HG03025 (cell line): Measurements from ENCODE around the gene RTP2.
"Not testable (repeated sequence)": the region's sequence is repeated elsewhere in the genome, so short reads cannot be mapped to it uniquely, and the experiment has no call there.

Source experiments
- ATAC-seq: cut with Tn5 transposase; IDR thresholded peaks from one replicate; pipeline ENCODE4 v1.9.1; 2021; ENCODE audit warnings: mild to moderate bottlenecking, moderate library complexity; ENCODE audit not compliant: unreplicated experiment, low FRiP score

RTP2 gene

DNA sequence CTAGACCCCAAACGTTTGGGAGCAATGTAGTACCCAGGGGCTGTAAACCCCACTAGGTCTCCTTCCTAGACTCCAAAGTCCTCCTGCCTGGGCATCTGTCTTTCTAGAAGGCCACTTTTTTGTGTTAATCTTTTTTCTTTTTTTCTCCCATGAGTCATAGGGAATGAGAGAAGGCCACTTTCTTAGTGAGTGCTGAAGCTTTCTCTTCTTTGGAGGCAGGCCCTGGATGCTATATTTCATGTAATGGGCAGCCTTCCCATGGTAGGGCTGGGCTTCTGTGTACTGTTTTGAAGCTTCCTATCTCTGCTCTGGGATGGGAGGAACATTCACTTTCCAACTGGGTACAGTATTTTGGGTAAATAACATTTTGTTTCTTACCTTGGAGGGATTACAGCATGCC, 15.2 kb upstream of the RTP2 start:
- ATAC-seq, result no peak

DNA sequence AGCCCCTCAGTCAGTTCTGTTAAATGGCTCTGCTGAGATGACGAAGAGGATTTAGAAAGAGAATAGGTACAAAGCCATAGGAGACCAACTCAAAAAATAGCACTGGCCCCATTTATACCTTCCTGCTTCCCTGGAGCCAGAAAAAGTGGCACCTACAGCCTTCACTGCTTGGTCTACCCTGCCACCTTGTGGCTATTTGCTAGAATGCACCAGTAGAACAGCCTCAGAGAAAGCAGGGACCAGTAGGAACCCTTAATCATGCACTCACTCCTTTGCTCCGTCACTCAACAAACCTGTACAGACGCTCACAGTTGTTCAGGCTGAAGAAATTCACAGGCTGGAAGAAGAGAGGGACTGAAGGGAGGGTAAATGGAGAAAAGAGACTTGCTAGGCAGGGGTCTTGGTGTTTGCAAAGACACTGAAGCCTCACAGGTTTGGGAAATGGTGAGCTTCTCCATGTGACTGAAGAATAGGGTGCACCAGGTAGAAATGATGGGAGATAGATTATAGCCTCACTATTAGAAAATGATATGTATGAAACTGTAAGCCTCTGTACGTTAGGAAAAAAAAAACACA, 12.1 kb upstream of the RTP2 start:
- ATAC-seq, result peak; percentile 82

DNA sequence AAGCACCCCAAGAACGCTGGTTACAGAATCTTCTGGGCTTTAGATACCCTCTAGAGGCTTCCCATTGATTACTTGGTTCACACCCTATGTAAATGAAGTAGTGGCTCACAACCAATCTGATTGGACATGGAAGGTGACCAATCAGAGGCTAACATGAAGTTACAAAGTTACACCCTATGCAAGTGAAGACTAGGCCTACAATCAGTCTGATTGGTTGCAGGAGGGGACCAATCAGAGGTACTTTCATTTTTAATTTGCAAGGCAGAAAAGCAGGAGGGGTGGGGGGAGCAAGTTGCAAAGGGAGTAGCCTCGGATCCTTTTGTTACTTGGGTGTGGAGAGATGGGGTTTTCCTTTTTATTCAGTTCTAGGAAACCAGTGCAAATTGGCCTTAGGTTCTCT, 11.1 kb upstream of the RTP2 start:
- ATAC-seq, result no peak

DNA sequence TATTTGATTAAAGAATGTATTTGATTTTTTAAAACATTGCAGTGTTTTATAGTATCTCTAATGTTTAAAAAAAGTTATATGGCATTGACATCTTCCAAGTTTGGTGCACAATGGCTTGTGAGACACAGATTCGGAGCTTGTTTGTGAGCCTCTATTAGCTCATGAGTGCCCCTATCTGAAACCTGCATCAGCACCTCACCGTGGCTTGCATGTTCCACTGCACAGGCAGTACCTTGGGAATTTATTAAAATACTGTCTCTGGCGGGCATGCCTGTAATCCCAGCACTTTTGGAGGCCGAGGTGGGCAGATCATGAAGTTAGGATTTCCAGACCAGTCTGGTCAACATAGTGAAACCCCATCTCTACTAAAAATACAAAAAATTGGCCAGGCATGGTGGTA, 6.8 kb upstream of the RTP2 start:
- no peak for ATAC-seq

DNA sequence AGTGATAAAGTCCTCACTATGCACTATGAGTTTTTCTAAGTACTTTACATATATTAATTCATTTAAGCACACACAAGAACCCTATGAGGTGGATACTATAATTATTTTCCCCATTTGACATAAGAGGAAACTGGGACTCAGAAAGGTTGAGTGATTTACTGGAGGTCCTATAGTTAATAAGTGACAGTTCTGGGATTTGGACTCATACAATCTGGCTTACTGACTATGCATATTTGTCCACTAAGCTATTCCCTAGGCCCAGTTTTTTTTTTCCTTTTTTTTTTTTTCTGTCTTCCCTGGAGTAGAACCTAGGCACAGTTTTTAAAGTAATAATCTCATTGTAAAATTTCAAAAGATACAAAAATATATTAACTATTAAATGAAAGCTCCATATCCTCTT, 6.3 kb upstream of the RTP2 start:
- no peak for ATAC-seq

DNA sequence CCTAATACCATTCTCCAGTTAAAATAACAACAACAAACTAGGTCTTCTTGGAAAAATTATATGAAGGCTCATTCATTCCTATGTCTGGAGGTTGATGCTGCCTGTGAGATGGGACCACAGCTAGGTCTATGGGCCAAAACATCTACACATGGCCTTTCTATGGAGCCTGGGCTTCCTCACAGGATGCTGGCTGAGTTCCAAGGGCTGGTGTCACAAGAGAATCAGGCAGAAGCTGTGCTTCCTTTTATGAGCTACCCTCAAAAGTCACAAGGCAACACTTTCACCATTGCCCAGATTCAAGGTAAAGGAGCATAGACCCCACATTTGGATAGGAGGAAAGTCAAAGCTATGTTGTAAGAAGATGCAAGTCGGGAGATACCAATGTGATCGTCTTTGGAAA, 4.6 kb upstream of the RTP2 start:
- no peak for ATAC-seq

DNA sequence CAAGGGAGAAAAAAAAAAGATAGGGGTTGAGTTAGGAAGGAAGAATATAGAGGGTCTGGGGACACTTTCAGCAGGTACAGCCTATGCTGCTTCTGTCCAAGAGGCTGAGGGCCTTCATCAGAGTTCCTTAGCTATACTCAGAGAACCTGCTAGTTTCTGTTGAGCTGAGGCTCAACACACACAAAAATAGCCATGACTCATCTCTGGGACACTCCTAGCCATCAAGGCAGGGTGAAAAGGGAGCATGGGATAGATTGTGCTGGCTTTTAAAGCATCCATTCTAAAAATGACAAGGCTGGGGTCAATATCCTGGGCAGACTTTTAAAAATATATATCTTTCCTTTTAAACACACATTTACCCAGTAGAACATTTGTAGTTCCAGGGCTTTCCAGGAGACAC, 2.8 kb upstream of the RTP2 start:
- ATAC-seq, result no peak

DNA sequence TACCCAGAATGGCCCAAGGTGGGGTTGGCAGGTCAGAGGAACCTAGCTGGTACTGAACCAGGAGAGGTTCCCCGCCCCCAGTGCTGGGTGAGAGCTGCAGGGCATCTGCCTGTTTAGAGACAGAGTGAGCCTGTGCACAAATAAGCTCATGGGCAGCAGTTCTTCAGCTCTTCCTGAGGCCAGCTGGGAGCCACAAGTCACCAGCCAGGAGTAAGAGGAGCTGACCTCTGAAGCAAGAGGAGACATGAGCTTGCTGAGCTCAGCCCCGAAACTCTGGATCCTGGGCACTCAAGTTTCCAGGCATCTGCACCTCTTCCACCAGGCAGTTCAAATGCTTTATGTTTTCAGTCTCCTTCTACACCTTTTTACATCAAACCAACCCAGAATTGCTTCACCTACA, 2.1 kb downstream of the RTP2 start:
- no peak for ATAC-seq

DNA sequence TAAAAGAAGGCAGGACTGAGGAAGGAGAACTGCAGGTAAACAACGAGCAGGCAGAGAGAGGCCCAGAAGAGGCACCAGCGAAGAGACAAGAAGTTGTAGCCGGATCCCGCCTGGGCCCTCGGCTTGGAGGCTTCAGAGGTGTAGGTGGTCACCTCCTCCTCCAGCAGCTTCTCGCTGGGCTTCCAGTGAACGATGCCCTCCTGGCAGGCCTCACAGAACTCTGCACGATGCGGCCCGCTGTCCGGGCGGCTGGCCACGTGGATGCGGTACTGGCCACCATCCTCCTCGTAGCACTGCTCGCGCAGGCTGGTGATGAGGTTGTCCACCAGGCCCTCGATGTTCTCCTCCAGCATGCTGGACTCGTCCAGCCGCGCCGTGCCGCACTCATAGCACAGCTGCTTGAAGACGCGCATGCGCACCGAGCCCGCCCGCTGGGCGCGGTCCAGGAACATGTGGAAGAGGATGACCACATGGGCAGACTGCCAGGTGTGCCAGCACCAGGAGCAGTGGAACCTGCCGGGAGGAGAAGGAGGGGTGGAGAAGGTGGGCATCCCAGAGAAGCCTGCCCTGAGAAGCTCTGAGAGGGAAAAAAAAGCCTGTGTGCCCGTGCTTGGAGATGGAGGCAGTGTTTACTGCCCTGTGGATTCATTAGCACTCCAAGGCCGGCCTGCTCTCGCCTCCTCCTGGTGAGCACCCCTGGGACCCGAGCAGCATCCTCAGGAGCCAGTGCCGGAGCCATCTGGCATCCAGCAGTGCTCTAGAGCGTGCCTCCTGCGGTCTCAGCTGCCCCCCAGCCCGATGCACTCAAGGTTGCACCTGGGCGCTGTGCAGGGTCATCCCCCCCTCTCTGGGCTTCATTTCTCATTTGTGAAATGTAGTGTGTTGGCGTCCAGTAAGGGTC, 3.6 kb downstream of the RTP2 start:
- no peak for ATAC-seq

DNA sequence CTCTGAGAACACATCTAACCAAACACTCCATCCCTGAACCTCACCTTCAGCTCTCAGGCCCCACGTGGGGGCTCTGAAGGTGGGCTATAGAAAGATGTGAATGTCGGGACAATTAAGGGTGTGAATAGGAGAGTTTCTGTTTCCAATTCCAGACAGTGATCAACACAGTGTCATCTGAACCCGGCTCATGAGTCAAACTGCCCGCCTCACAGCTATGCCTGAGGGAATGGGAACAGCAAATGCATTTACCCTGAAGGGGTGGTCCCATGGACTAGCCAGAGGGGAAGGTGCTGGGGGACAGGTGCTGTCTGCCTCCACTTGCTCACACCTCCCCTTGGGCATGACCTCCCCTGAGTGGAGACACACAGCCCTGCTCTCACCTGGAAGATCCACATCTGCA, 6.3 kb downstream of the RTP2 start:
- ATAC-seq, result no peak

DNA sequence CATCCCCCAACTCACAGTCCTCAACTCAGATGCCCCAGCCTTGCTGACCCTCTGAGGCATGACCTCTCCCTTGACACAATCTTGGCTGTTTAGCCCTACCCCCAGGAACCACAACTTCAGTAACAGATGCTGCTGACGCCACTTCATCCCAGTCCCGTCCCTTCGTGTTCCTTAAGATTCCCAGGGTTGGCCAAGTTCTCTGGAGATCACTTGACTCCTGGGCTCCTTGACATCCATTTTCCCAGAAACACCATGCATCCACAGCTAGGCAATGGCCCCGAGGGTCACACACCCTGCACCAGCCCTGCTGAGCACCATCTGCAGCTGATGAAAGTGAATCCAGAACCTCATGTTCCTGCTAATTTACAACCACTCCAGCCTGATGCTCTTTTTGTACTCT, 6.9 kb downstream of the RTP2 start:
- no peak for ATAC-seq

DNA sequence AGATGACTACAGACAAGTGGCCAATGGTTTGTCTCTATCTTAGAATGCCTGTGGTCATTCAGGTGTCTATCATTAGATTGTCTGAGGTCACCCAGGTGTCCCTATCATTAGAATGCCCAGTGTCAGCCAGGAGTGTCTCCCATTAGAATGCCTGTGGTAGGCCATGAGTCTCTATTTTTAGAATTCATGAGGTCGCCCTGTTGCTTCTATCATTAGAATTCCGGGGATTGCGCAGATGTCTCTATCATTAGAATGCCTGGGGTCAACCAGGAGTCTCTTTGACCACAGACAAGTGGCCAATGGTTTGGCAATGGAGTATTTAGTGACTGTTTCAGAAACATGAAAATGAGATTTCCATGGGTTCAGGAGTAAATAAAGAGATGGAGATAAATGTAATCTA, 7.6 kb downstream of the RTP2 start:
- no peak for ATAC-seq

DNA sequence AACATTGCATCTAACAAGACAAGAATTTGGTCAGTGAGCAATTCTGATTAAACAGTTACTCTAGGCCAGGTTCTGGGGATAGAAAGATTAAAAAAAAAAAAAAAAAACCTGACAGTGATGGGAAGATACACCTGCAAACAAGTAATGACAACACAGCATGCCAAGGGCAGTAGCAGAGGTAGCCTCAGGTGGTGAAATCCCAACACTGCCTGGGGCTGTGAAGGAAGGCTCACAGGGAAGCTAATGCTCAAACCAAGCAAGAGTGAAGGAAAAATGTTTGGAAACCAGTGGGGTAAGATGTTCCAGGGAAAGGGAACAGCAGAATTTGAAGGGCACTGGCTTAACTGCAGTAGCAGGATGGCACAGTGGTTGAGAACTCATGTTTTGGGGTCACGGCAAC, 8.9 kb downstream of the RTP2 start:
- ATAC-seq, result no peak

DNA sequence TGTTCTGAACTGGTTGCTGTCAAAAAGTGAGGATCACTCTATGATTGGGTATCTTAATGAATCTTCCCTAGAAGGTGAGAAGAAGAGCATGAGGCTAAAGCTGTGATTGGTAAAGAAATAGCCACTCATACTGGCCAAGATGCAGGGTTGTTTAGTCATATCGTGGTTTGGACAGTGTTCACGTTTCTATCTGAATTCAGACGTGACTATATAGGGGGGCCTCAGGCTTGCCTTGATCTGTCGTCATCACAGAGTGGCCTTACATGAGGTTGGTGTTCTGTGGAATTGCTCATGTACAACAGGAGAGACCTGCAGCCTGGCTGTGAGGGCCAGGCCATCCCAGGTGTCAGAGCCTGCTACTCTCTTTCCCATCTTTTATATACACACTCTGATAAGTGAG, 12.4 kb downstream of the RTP2 start:
- ATAC-seq, result no peak

DNA sequence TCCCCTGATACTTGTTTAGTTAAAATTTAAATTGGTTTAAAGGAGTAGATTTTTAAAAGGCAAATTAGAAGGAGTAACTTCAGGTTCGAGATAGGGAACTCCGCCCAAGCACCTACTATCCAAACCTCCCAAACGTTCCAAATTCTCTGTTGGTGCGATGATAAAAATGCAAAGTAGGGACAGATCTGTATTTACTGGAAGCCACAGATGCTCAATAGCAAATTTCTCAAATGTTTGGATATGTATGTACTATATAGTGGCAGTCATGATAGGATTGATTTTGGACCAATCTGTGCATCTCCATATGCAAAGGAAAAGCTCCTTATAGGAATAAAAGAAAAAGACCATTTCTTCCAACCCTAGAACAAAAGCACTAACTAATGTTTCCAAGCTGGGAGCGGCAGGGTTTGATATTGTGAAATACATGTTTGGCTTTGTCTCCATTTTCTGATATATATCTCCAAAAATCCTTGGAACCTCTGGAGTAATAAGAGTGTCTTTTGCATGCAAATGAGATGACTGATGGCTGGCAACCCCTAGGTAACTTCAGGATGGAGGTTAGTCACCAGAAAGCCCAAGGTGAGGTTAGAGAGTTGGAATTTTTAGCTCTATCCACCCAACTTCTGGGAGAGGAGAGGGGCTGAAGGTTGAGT, 15.6 kb downstream of the RTP2 start:
- ATAC-seq, result no peak

DNA sequence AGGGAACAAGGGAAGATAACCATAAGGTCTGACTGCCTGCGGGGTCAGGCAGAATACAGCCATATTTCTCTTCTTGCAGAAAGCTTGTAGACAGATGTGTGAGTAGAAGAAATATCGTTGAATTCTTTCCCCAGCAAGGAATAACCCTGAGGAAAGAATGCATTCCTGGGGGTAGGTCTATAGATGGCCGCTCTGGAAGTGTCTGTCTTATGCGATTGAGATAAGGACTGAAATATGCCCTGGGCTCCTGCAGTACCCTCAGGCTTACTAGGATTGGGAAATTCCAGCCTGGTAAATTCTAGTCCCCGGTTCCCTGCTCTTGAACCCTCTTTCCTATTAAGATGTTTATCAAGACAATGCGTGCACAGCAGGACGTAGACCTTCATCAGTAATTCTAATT, 16.4 kb downstream of the RTP2 start:
- no peak for ATAC-seq

DNA sequence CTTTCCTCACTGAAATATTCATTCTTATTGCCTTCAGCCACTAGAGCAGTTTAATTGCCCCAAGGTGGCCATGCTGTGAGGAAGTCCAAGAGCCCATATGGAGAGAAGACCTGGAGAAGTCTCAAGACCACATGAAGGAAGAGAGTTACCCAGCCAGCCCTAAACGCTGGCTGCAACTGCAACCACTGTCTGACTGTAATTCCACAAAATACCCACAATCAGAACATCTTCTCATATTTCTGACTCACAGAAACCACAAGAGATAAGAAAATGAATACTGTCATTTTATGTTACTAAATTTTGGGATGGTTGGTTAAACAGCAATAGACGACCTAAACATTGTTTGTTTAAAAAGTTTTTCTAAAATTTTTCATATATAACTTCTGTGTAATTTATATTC, 17.5 kb downstream of the RTP2 start:
- no peak for ATAC-seq

DNA sequence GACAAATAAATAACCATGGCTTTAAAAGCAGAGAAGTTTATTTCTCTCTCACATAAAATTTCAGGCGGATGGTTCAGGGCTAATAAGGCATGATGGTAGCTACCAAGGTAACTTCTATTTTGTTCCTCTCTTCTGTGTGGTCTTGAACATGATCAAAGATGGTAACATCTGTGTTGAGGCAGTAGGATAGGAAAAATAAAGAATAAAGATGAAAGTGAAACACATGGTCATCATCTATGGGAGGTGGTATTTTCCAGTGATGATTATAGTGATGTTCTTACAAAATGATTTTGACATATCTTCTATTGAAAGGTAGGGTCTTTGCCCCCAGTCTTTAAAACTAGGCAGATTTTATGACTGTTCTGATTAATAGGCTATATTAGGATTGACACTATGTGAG, 17.9 kb downstream of the RTP2 start:
- ATAC-seq, result no peak

DNA sequence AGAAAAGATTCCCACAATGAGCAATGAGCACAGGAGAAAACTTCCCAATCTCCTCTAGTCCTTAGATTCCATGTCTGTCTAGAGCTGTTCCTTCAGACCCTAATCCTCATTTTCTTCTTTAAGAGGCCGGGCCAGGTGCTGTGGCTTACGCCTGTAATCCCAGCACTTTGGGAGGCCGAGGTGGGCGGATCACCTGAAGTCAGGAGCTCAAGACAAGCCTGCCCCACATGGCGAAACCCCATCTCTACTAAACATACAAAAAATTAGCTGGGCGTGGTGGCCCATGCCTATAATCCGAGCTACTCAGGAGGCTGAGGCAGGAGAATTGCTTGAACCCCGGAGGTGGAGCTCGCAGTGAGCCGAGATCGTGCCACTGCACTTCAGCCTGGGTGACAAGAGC, 20.6 kb downstream of the RTP2 start:
- ATAC-seq, result not testable (repeated sequence)

DNA sequence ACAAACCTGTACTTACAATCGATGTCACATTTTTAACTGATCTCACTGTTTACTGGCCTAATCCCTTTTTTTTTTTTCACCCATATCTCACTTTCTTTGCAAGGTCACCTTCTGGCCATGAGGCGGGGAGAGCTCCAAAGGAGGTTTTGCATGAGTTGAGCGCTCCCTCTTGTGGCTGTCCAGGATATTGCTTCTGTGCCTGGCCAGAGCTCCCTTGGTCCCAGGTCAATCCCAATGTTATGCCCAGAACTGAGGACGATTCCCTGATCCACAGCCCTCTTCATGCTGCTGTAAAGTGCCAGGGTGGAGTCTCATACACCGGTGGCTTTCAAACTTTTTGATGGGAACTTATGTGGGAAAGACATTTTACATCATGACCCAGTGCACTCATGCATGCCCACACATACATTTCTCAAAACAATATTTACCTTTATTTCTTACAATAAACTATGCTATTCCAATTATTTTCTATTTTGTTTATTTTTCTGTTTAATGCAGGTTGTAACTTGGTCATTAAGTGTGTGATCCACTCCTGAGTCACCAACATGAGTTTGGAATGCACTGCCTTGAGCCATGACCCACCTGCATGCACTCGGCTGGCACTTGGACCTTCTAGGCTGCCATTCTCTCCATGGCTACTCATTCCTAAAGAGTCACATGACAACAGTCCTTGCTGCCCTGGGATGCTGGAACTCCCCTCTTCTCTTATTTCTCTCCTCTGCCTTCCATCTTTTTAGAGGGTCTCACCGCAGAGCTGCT, 22.5 kb downstream of the RTP2 start:
- ATAC-seq, result peak; percentile 72

DNA sequence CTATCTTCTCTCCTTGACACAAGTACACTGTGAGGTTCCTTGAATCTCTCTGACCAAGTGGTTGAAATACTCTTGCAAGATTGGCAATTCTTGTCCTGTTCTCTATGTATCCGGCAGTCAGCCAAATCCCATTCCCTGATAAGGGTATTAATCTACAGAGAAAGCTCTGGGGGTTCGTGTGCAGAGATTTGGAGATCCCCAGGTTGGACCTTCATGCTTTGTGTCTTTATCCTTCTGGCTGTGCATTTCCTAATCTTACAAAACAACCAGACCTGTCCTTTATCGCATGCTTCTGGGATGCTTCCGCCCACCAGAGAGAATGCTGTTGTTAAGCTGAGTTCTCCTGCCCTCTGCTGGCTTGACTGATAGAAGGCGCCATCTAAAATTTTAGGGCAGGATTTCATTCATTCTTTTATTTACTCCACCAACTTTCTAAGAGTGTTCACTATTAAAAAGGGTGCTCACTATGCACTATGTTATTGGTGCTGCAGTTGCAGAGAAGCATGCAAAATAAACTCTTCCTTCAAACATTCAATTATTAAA, 23.6 kb downstream of the RTP2 start:
- ATAC-seq, result no peak
